HG02970 (cell line): ENCODE data around the gene USP17L10.
"Not testable (repeated sequence)": the region's sequence is repeated elsewhere in the genome, so short reads cannot be mapped to it uniquely, and the experiment has no call there.

Experiments used
- ATAC-seq: cut with Tn5 transposase; IDR thresholded peaks from one replicate; pipeline ENCODE4 v1.9.1; 2021; ENCODE audit warnings: mild to moderate bottlenecking, moderate library complexity, moderate number of reproducible peaks; ENCODE audit not compliant: unreplicated experiment, low FRiP score

The USP17L10 gene, protein sequence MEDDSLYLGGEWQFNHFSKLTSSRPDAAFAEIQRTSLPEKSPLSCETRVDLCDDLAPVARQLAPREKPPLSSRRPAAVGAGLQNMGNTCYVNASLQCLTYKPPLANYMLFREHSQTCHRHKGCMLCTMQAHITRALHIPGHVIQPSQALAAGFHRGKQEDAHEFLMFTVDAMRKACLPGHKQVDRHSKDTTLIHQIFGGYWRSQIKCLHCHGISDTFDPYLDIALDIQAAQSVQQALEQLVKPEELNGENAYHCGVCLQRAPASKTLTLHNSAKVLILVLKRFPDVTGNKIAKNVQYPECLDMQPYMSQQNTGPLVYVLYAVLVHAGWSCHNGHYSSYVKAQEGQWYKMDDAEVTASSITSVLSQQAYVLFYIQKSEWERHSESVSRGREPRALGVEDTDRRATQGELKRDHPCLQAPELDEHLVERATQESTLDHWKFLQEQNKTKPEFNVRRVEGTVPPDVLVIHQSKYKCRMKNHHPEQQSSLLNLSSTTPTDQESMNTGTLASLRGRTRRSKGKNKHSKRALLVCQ

DNA sequence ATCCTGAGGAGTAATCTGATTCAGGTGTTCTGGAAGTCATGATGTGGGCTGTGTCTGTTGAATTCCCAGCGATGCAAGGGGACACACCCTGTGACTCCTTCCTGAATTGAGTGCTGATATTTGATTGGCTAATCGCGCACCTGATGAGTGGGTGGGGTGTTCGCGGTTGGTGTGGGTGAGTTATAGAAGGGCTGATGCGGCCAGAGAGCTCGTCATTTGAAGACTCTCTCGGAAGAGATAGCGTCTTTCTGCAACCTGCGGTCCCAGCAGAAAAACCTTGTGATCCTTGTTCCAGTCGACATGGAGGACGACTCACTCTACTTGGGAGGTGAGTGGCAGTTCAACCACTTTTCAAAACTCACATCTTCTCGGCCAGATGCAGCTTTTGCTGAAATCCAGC is at the start of gene USP17L10:
Gene USP17L10, plus strand, starts transcription at position 301 of the 400 bp plus-strand sequence. Its CDS starts 0 bp downstream, at position 301.
- not testable (repeated sequence) for ATAC-seq

DNA sequence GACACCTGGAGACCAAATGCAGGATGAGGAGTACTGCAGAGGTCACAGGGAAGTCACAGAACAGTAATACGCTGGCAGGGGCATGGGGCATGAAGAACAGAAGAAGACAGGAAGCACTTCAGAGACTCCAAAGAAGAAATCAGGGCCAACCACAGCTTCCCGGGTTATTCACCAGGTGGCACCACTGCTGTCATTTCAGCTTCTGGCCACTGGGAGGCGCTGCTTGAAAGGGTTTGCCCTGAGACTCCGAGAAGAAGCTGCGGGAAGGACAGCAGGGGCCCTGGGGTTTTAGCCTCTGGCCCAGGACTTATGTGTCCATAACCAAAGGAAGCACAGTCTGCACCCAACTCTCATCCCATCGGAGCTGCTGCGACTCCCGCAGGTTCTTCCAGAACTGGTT is 44.5 kb upstream of the USP17L10 start:
- not testable (repeated sequence) for ATAC-seq

DNA sequence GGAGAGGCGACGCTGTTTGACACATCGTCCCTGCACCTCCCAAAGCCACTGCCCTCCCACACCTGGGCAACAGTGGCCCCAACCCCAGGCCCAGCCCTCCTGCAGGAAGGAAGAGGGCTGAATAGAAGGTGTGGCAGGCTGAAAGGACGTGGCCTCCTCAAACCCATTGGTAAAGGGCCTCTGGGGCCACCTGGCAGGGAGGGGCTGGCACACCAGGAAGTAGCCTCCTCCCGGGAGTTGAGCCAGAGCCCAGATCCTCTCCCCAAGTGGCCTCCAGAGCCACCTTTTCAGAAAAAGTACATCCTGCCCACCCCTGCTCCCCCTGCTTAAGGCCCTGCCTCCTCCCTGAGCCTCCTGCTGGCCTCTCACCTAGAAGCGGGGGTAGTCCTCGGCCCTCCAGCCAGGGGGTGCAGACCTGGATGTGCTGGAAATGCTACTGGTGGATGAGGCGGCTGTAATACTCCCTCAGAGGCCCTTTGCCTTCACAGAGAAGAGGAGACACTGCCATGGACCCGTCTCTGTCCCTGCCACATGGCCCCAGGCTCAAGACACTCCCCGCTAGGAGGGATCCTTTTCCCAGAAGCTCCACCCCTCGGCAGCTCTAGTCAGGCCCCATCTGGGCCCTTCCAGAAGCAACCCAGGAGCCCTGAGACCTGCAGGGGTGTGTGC is 40.5 kb upstream of the USP17L10 start, which contains the start of gene FAM90A26:
Gene FAM90A26, plus strand, starts transcription at position 619 of the 669 bp plus-strand sequence. CDS start 2,764 bp downstream, outside the sequence.
- not testable (repeated sequence) for ATAC-seq

DNA sequence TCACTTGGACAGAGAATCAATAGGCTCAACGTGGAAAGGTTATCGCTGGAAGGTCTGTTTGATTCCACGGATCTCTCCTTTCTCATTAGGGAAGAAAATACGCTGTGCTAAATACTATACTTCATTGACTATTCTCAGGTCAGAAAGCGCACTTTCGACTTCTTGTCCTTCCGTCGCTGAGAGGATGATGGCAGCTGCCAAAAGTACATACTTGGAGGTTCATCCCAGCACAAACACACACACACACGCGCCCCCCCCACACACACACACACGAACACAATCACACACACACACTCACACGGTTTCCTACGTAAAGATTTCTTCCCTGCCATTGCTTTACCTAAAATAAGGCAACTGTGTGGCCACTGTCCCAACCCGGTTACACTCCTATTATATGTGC is 4.2 kb downstream of the USP17L10 start:
- ATAC-seq: not testable (repeated sequence)

DNA sequence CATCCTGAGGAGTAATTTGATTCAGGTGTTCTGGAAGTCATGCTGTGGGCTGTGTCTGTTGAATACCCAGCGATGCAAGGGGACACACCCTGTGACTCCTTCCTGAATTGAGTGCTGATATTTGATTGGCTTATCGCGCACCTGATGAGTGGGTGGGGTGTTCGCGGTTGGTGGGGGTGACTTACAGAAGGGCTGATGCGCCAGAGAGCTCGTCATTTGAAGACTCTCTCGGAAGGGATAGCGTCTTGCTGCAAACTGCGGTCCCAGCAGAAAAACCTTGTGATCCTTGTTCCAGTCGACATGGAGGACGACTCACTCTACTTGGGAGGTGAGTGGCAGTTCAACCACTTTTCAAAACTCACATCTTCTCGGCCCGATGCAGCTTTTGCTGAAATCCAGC is 4.6 kb downstream of the USP17L10 start, which contains the start of gene USP17L11:
Gene USP17L11, plus strand, starts transcription at position 301 of the 400 bp plus-strand sequence. Its CDS starts 0 bp downstream, at position 301.
- ATAC-seq: not testable (repeated sequence)

DNA sequence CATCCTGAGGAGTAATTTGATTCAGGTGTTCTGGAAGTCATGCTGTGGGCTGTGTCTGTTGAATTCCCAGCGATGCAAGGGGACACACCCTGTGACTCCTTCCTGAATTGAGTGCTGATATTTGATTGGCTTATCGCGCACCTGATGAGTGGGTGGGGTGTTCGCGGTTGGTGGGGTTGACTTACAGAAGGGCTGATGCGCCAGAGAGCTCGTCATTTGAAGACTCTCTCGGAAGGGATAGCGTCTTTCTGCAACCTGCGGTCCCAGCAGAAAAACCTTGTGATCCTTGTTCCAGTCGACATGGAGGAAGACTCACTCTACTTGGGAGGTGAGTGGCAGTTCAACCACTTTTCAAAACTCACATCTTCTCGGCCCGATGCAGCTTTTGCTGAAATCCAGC is 9.4 kb downstream of the USP17L10 start, which contains the start of gene USP17L12:
Gene USP17L12, plus strand, starts transcription at position 301 of the 400 bp plus-strand sequence. Its CDS starts 0 bp downstream, at position 301.
- not testable (repeated sequence) for ATAC-seq

DNA sequence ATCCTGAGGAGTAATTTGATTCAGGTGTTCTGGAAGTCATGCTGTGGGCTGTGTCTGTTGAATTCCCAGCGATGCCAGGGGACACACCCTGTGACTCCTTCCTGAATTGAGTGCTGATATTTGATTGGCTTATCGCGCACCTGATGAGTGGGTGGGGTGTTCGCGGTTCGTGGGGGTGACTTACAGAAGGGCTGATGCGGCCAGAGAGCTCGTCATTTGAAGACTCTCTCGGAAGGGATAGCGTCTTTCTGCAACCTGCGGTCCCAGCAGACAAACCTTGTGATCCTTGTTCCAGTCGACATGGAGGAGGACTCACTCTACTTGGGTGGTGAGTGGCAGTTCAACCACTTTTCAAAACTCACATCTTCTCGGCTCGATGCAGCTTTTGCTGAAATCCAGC is 14.1 kb downstream of the USP17L10 start, which contains the start of gene USP17L13:
Gene USP17L13, plus strand, starts transcription at position 301 of the 400 bp plus-strand sequence. Its CDS starts 0 bp downstream, at position 301.
- not testable (repeated sequence) for ATAC-seq

DNA sequence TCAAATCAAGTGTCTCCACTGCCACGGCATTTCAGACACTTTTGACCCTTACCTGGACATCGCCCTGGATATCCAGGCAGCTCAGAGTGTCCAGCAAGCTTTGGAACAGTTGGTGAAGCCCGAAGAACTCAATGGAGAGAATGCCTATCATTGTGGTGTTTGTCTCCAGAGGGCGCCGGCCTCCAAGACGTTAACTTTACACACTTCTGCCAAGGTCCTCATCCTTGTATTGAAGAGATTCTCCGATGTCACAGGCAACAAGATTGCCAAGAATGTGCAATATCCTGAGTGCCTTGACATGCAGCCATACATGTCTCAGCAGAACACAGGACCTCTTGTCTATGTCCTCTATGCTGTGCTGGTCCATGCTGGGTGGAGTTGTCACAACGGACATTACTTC is 19.8 kb downstream of the USP17L10 start:
- not testable (repeated sequence) for ATAC-seq

DNA sequence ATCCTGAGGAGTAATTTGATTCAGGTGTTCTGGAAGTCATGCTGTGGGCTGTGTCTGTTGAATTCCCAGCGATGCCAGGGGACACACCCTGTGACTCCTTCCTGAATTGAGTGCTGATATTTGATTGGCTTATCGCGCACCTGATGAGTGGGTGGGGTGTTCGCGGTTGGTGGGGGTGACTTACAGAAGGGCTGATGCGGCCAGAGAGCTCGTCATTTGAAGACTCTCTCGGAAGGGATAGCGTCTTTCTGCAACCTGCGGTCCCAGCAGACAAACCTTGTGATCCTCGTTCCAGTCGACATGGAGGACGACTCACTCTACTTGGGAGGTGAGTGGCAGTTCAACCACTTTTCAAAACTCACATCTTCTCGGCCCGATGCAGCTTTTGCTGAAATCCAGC is 23.6 kb downstream of the USP17L10 start, which contains the start of gene USP17L15:
Gene USP17L15, plus strand, starts transcription at position 301 of the 400 bp plus-strand sequence. Its CDS starts 0 bp downstream, at position 301.
- not testable (repeated sequence) for ATAC-seq

DNA sequence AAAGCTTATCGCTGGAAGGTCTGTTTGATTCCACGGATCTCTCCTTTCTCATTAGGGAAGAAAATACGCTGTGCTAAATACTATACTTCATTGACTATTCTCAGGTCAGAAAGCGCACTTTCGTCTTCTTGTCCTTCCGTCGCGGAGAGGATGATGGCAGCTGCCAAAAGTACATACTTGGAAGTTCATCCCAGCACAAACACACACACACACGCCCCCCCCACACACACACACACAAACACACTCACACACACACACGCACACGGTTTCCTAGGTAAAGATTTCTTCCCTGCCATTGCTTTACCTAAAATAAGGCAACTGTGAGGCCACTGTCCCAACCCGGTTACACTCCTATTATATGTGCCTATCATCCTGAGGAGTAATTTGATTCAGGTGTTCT is 28.0 kb downstream of the USP17L10 start:
- not testable (repeated sequence) for ATAC-seq

DNA sequence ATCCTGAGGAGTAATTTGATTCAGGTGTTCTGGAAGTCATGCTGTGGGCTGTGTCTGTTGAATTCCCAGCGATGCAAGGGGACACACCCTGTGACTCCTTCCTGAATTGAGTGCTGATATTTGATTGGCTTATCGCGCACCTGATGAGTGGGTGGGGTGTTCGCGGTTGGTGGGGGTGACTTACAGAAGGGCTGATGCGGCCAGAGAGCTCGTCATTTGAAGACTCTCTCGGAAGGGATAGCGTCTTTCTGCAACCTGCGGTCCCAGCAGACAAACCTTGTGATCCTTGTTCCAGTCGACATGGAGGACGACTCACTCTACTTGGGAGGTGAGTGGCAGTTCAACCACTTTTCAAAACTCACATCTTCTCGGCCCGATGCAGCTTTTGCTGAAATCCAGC is 33.1 kb downstream of the USP17L10 start, which contains the start of gene USP17L17:
Gene USP17L17, plus strand, starts transcription at position 301 of the 400 bp plus-strand sequence. Its CDS starts 0 bp downstream, at position 301.
- ATAC-seq: not testable (repeated sequence)

DNA sequence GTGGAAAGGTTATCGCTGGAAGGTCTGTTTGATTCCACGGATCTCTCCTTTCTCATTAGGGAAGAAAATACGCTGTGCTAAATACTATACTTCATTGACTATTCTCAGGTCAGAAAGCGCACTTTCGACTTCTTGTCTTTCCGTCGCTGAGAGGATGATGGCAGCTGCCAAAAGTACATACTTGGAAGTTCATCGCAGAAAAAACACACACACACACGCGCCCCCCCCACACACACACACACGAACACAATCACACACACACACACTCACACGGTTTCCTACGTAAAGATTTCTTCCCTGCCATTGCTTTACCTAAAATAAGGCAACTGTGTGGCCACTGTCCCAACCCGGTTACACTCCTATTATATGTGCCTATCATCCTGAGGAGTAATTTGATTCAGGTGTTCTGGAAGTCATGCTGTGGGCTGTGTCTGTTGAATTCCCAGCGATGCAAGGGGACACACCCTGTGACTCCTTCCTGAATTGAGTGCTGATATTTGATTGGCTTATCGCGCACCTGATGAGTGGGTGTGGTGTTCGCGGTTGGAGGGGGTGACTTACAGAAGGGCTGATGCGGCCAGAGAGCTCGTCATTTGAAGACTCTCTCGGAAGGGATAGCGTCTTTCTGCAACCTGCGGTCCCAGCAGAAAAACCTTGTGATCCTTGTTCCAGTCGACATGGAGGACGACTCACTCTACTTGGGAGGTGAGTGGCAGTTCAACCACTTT is 37.7 kb downstream of the USP17L10 start, which contains the start of gene USP17L18:
Gene USP17L18, plus strand, starts transcription at position 678 of the 728 bp plus-strand sequence. Its CDS starts 0 bp downstream, at position 678.
- not testable (repeated sequence) for ATAC-seq

DNA sequence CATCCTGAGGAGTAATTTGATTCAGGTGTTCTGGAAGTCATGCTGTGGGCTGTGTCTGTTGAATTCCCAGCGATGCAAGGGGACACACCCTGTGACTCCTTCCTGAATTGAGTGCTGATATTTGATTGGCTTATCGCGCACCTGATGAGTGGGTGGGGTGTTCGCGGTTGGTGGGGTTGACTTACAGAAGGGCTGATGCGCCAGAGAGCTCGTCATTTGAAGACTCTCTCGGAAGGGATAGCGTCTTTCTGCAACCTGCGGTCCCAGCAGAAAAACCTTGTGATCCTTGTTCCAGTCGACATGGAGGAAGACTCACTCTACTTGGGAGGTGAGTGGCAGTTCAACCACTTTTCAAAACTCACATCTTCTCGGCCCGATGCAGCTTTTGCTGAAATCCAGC is 42.6 kb downstream of the USP17L10 start, which contains the start of gene USP17L19:
Gene USP17L19, plus strand, starts transcription at position 301 of the 400 bp plus-strand sequence. Its CDS starts 0 bp downstream, at position 301.
- not testable (repeated sequence) for ATAC-seq

DNA sequence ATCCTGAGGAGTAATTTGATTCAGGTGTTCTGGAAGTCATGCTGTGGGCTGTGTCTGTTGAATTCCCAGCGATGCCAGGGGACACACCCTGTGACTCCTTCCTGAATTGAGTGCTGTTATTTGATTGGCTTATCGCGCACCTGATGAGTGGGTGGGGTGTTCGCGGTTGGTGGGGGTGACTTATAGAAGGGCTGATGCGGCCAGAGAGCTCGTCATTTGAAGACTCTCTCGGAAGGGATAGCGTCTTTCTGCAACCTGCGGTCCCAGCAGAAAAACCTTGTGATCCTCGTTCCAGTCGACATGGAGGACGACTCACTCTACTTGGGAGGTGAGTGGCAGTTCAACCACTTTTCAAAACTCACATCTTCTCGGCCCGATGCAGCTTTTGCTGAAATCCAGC is 47.4 kb downstream of the USP17L10 start, which contains the start of gene USP17L20:
Gene USP17L20, plus strand, starts transcription at position 301 of the 400 bp plus-strand sequence. Its CDS starts 0 bp downstream, at position 301.
- ATAC-seq: not testable (repeated sequence)
